ENCODE measurements around the gene ROBO1. TPM values are rescaled to one million over a fixed set of nuclear protein-coding genes. Genes with fewer than 3 reads are reported as not detected.

ROBO1 gene
- total and polyA plus RNA-seq, 2 of the 13 experiments (the other 11 are each of a cell fraction or from before 2014, with no cell fraction given): 52.2 to 71.0 TPM

DNA sequence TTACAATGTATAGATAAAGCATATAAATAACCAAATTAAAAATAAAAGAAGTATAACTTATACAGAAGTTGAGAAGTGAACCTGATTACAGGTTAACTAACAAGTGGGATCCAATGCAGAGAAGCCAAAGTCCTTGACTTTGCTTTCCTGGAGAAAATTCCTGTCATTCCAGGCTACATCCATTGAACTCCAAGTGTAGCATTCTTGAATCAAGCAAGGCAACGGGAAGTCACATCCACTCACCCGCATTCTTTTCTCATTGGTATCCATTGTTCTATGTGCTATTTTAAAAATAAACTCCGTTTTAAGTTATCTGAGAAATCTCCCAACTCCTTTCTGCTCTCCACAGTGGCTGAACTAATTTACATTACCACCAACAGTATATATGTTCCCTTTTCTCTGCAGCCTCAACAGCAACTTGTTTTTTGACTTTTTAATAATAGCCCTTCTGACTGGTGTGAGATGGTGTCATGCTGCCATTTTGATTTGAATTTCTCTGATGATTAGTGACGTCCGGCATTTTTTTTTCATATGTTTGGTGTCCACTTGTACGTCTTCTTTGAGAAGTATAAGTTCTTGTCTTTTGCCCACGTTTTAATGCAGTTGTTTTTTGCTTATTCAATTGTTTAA is 534.3 kb downstream of the ROBO1 start:
- Histone ChIP-seq H3K4me3 (replicated peaks in 1 of 3; ENCODE audit: insufficient read depth in 1 of 3, low read depth in 2 of 3, low read length in 3 of 3) (no peak overlapping the region), H4K20me1 (ENCODE audit: insufficient read depth, low read length) (no peaks in the 10 kb centered on the region), H3K27ac (ENCODE audit: extremely low read length, insufficient read depth, low read length) (no peak overlapping the region), H3K79me2 (ENCODE audit: insufficient read depth, low read length) (no peaks in the 10 kb centered on the region), H3K4me2 (ENCODE audit: low read depth, low read length) (no peak overlapping the region), H3K27me3 (ENCODE audit: control insufficient read depth in 1 of 2, insufficient read depth in 2 of 2, low read length in 2 of 2) (no peaks in the 10 kb centered on the region), H3K4me1 (ENCODE audit: insufficient read depth, low read length) (no peaks in the 10 kb centered on the region), H3K9me3 (ENCODE audit: low read length) (no peaks in the 10 kb centered on the region), H2AFZ (ENCODE audit: low read length) (no peak overlapping the region), H3K36me3 (replicated peaks in 1 of 2; ENCODE audit: control insufficient read depth in 1 of 2, insufficient read depth in 2 of 2, low read length in 2 of 2) (no peaks in the 10 kb centered on the region), H3K9ac (ENCODE audit: insufficient read depth, low read depth, low read length) (no peak overlapping the region)
- in situ Hi-C loops (cut with HindIII; ENCODE audit: extremely low pct_ligation_motif_present, low pct_unique_long_range_greater_than_20kb): no loop called here
- ATAC-seq: no peak
- 19% methylated on average over 7 of the region's 7 CpGs for WGBS (ENCODE audit: low lambda C conversion rate)
- CTCF ChIA-PET (ENCODE audit: low intra/inter-chr PET ratio, low total read pairs): no interaction called here
- no peak for DNase-seq (ENCODE audit: low spot score)
- BruUV-seq (replicated peaks): no TSS peak
- POLR2A ChIA-PET: no interaction called here
- intact Hi-C loops (cut with micrococcal nuclease; ENCODE audit: unreplicated experiment): no loop called here
- no peak for FAIRE-seq
- TF ChIP-seq HNRNPK (IDR thresholded peaks at IDR 0.05; ENCODE audit: low read depth, low read length, poor library complexity, severe bottlenecking): no peak
- no peak for TF ChIP-seq ARNT2 (CRISPR knock-in tag; IDR thresholded peaks at IDR 0.05; ENCODE audit: low read depth)
- no peak for TF ChIP-seq ZNF672 (CRISPR knock-in tag; IDR thresholded peaks at IDR 0.05)
- TF ChIP-seq, protein P1, sequence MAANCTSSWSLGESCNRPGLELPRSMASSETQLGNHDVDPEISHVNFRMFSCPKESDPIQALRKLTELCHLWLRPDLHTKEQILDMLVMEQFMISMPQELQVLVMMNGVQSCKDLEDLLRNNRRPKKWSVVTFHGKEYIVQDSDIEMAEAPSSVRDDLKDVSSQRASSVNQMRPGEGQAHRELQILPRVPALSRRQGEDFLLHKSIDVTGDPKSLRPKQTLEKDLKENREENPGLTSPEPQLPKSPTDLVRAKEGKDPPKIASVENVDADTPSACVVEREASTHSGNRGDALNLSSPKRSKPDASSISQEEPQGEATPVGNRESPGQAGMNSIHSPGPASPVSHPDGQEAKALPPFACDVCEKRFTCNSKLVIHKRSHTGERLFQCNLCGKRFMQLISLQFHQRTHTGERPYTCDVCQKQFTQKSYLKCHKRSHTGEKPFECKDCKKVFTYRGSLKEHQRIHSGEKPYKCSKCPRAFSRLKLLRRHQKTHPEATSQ (CRISPR knock-in tag; IDR thresholded peaks at IDR 0.05; ENCODE audit: borderline replicate concordance): no peak
- no peak for TF ChIP-seq RARG (CRISPR knock-in tag; IDR thresholded peaks at IDR 0.05; ENCODE audit: low read depth)
- no peak for TF ChIP-seq ZBTB21 (CRISPR knock-in tag; IDR thresholded peaks at IDR 0.05)
- TF ChIP-seq, protein P2, sequence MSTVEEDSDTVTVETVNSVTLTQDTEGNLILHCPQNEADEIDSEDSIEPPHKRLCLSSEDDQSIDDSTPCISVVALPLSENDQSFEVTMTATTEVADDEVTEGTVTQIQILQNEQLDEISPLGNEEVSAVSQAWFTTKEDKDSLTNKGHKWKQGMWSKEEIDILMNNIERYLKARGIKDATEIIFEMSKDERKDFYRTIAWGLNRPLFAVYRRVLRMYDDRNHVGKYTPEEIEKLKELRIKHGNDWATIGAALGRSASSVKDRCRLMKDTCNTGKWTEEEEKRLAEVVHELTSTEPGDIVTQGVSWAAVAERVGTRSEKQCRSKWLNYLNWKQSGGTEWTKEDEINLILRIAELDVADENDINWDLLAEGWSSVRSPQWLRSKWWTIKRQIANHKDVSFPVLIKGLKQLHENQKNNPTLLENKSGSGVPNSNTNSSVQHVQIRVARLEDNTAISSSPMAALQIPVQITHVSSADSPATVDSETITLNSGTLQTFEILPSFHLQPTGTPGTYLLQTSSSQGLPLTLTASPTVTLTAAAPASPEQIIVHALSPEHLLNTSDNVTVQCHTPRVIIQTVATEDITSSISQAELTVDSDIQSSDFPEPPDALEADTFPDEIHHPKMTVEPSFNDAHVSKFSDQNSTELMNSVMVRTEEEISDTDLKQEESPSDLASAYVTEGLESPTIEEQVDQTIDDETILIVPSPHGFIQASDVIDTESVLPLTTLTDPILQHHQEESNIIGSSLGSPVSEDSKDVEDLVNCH (CRISPR knock-in tag; IDR thresholded peaks at IDR 0.05): no peak
- TF ChIP-seq ZBTB39 (CRISPR knock-in tag; IDR thresholded peaks at IDR 0.05): no peak
- TF ChIP-seq MEIS2 (CRISPR knock-in tag; IDR thresholded peaks at IDR 0.05): no peak
- no peak for TF ChIP-seq MIER2 (CRISPR knock-in tag; IDR thresholded peaks at IDR 0.05)
